Kidney (tissue), 14 donors: Measurements from ENCODE around the gene AIFM3. TPM values are rescaled to one million over a fixed set of nuclear protein-coding genes. Genes with fewer than 3 reads are reported as not detected.
A peak's percentile ranks its signal among the peaks of the same experiment; 100 is the strongest.

Source experiments
- DNase-seq, 5 donors: peaks; one replicate each; pipeline ENCODE4 v3.0.0-alpha.2; 2013 to 2020
- FAIRE-seq: peaks from 2 replicates; lab custom pipeline; 2012; peaks lifted over from hg19 to GRCh38; lab: Jason Lieb, UNC
- H3K27ac ChIP-seq, 2 donors: one replicate each; pipeline ENCODE4 v1.7.0; 2013; ENCODE audit warnings: low read depth in 2 of 2, low read length in 2 of 2, inconsistent platforms in 1 of 2
- H3K27me3 ChIP-seq: one replicate; pipeline ENCODE4 v1.7.1; 2013; ENCODE audit warnings: low read length, inconsistent platforms; ENCODE audit not compliant: control insufficient read depth, insufficient read depth
- H3K36me3 ChIP-seq, 3 donors: one replicate each; pipeline versions ENCODE4 v1.7.0 to v1.7.1; 2013; ENCODE audit warnings: low read length in 3 of 3, control low read depth in 1 of 3, inconsistent platforms in 1 of 3; ENCODE audit not compliant: insufficient read depth in 3 of 3, control insufficient read depth in 2 of 3
- H3K4me1 ChIP-seq, 3 donors: one replicate each; pipeline versions ENCODE4 v1.7.0 to v1.7.1; 2013; ENCODE audit warnings: low read length in 3 of 3, inconsistent platforms in 1 of 3, low read depth in 1 of 3; ENCODE audit not compliant: control insufficient read depth in 2 of 3, insufficient read depth in 2 of 3
- H3K4me3 ChIP-seq, 3 donors: one replicate each; pipeline versions ENCODE4 v1.7.0 to v1.8.1; 2013; ENCODE audit warnings: low read length in 3 of 3, control low read depth in 1 of 3, inconsistent platforms in 1 of 3
- H3K9ac ChIP-seq, 3 donors: one replicate each; pipeline versions ENCODE4 v1.7.0 to v1.7.1; 2013; ENCODE audit warnings: low read length in 3 of 3, control low read depth in 1 of 3, inconsistent platforms in 1 of 3
- H3K9me3 ChIP-seq, 3 donors: one replicate each; pipeline versions ENCODE4 v1.7.0 to v1.7.1; 2013; ENCODE audit warnings: low read length in 3 of 3, control low read depth in 1 of 3, inconsistent platforms in 1 of 3; ENCODE audit not compliant: control insufficient read depth in 2 of 3, insufficient read depth in 1 of 3
- CTCF ChIP-seq: IDR thresholded peaks from 3 replicates; pipeline ENCODE4 v1.5.1; 2012; ENCODE audit warnings: mild to moderate bottlenecking, moderate library complexity, borderline replicate concordance; ENCODE audit not compliant: insufficient read depth; ENCODE audit errors: extremely low read depth
- intact Hi-C: fragments of 100-400 bp; cut with DNase I; formaldehyde crosslinking; loops from one replicate; pipeline ENCODE4 v1.11.1; 2022
- polyA plus RNA-seq: library from polyadenylated mRNA; stranded (reverse); fragments of 350-450 nt; fragmentation: Illumina TruSeq; extraction: RNeasy Lipid Tissue Mini Kit (QIAGEN cat#74804); gene quantifications from one replicate; pipeline ENCODE4 v1.2.3, GENCODE V29; 2014; ENCODE audit warnings: low read depth, low replicate concordance; ENCODE audit not compliant: insufficient read depth
- total RNA-seq: library from RNA; stranded (reverse); fragmentation: NEBNext Ultra II Directional; extraction: Animal tissue kit (Norgen Biotek cat#: 25700); gene quantifications from one replicate; pipeline ENCODE4 v1.2.1, GENCODE V29; 2021
- donor health status: control.
- donor health status: control.
- donor health status: control.
- donor health status: control.
- donor health status: control.
- donor health status: DM: yes; HTN: yes; CAD: no.
- donor health status: Normal renal cell carcinoma (clear cell type).

AIFM3 gene
- total and polyA plus RNA-seq, 2 donors from 2014 or later = 3.1 to 4.4 TPM

DNA sequence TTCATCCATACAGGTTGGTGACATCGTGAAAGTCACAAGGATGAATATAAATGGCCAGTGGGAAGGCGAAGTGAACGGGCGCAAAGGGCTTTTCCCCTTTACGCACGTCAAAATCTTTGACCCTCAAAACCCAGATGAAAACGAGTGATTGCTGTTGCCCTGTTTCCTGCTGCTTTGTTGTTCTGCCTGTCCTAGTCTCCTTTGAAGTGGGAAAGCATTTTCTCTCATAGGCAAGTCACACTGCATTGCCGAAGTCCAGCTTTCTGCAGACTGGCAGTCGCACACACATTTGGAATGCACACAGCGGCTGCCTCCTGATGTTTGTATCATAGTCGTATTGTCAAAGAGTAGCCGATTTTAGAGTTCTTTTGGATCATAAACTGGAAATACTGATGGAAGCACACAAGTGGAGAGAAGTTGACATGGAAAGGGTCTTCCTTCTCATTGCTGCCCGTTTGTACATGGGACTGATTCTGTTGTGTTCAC, 17.3 kb upstream of the AIFM3 start:
- Histone ChIP-seq H3K9ac (no peak overlapping the region), H3K27ac (no peak overlapping the region), H3K4me3 (no peak overlapping the region), H3K36me3 (peaks cover 6 to 17% (median 9%) of the 10 kb centered on the region in 3 donors), H3K4me1 (peaks cover 0 to 28% (median 17%) of the 10 kb centered on the region in 3 donors), H3K9me3 (no peaks in the 10 kb centered on the region), H3K27me3 (no peaks in the 10 kb centered on the region)
- intact Hi-C loops = no loop called here
- TF ChIP-seq CTCF = no peak
- DNase-seq = peak in 1 of 5 donors; percentile 14
- no peak for FAIRE-seq

DNA sequence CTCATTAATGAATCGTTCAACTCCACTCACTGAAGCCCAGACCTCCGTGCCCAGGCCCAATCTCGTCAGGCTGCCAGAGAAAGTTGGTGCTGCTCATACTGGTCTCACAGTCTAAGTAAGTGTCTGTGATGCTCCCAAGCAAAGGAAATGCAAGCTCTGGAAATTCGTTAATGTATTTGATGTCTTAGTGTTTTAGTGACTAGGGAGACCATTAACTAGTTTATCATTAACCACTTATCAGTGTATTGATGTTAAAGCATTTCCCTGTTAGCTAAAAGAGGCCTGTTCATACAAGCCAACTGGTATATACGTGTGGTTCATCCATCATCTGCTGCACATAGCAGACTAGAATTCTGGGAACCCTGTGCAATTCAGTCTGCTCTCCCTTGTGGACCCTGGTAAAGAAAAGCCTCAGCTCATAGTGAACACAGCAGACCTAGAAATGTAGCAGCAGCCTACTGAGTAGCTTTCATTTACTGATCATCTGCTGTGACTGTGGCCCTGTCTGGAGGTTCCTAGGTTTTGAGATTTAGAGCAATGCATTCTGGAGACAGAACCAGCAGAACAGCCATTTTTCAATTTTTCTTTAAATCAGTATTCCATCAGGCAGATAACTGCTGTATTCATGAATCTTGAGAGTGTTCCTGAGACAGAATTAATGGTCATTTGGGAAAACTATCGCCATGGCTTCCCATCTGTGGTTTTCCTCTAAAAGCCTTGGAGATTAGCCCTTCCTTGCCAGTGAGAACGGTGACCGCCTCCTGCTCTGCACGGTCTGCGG, 15.7 kb upstream of the AIFM3 start:
- no peak for FAIRE-seq
- Histone ChIP-seq H3K27ac (peak overlapping the region in 1 of 2 donors; percentile 20), H3K9me3 (no peaks in the 10 kb centered on the region), H3K9ac (no peak overlapping the region), H3K4me3 (no peak overlapping the region), H3K36me3 (peaks cover 6 to 17% (median 9%) of the 10 kb centered on the region in 3 donors), H3K4me1 (peaks cover 0 to 28% (median 16%) of the 10 kb centered on the region in 3 donors), H3K27me3 (no peaks in the 10 kb centered on the region)
- DNase-seq = no peak
- intact Hi-C loops = no loop called here
- no peak for TF ChIP-seq CTCF

DNA sequence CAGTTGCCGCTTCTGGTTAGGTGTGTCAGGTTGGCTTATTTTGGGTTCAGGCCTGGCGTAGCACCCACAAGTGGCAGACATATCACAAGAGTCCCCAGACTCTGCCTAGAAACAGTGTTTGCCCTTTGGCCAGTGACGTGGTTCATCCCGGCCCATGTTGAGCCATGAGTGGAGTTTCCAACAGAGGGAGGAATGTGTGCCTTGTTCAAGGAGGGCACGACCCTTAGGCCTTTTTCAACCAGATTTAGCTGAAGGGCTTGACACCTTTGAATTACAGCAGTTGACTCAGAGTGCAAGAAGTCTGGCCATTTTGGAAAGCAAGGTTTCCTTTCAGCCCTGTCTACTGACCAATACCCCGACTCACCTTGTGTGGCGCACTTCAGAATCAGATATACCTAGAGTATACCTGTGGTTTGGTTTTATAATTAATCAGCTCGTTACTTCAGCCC, 15.1 kb upstream of the AIFM3 start:
- H3K9ac ChIP-seq = peak overlapping the region in 1 of 3 donors; percentile 19
- DNase-seq (peak in 1 of 5 donors; percentile 18), FAIRE-seq (no peak)
- no peak overlapping the region for H3K4me3 ChIP-seq
- H3K4me1 ChIP-seq = peaks cover 0 to 28% (median 19%) of the 10 kb centered on the region in 3 donors
- H3K36me3 ChIP-seq = peaks cover 6 to 17% (median 9%) of the 10 kb centered on the region in 3 donors
- H3K27ac ChIP-seq = peak overlapping the region in 1 of 2 donors; percentile 8
- H3K9me3 ChIP-seq = no peaks in the 10 kb centered on the region
- TF ChIP-seq CTCF = no peak
- H3K27me3 ChIP-seq = no peaks in the 10 kb centered on the region
- intact Hi-C loops = no loop called here
